Dermis blood vessel endothelial cell (primary cell): ENCODE data around the gene LHPP. TPM values are rescaled to one million over a fixed set of nuclear protein-coding genes. Genes with fewer than 3 reads are reported as not detected.
A peak's percentile ranks its signal among the peaks of the same experiment; 100 is the strongest.
"Not testable (repeated sequence)": the region's sequence is repeated elsewhere in the genome, so short reads cannot be mapped to it uniquely, and the experiment has no call there.

Experiments used
- DNase-seq: peaks from one replicate; pipeline ENCODE4 v3.0.0; 2010
- total RNA-seq: library from RNA; depleted of rRNA; stranded (reverse); fragments of >200 nt; gene quantifications from 2 replicates; pipeline ENCODE4 v1.2.3, GENCODE V29; 2014

The LHPP gene
- total RNA-seq, 1 donor from 2014 or later = 4.9 TPM

GRCh38 chr10:124576526-124577420, 115.2 kb downstream of the LHPP start:
- no peak for DNase-seq

- no peak for DNase-seq
Measured at GRCh38 chr10:124577651-124578050, 116.0 kb downstream of the LHPP start.

- DNase-seq = no peak
Measured at GRCh38 chr10:124578231-124579010, 116.8 kb downstream of the LHPP start.

DNA sequence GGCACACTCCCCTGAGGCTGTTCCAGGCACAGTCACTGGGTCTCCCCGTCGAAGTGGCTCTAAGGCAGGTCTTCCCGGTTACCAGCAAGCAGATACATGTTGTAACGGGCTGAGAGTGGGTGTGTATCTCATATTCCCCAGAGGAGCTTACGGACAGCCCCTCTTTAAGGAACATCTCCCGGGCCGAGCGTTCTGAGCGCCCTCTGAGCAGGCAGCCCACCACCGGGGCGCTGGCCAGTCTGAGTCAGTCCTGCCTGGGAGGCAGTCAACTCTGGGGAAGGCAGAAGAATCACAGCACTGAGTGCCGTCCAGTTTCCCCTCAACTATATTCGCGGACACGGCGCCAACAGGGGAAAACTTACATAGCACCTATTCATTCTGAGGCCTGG, 117.4 kb downstream of the LHPP start:
- no peak for DNase-seq

DNA sequence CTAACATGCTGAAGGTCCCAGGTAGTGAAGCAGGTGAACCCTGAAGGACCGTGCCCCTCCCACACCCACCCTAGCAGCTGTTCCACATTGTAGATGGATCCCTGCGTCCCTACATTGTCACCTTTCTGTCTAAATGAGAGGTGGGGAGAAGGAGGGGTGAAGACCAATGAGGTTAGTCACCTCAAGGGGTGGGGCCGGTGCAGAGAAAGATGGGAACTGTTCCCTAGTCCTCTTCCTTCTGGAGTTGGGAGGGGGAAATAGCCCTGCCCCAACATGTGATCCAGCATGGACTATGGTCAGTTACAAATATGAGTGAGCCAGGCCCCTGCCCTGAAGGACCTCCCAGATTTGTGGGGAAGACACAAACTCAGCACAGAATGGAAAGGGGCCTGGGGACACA, 124.5 kb downstream of the LHPP start:
- DNase-seq = no peak

- DNase-seq = no peak
Measured at GRCh38 chr10:124587811-124588211, 126.2 kb downstream of the LHPP start.

GRCh38 chr10:124588341-124588735, 126.7 kb downstream of the LHPP start:
- DNase-seq = not testable (repeated sequence)

DNA sequence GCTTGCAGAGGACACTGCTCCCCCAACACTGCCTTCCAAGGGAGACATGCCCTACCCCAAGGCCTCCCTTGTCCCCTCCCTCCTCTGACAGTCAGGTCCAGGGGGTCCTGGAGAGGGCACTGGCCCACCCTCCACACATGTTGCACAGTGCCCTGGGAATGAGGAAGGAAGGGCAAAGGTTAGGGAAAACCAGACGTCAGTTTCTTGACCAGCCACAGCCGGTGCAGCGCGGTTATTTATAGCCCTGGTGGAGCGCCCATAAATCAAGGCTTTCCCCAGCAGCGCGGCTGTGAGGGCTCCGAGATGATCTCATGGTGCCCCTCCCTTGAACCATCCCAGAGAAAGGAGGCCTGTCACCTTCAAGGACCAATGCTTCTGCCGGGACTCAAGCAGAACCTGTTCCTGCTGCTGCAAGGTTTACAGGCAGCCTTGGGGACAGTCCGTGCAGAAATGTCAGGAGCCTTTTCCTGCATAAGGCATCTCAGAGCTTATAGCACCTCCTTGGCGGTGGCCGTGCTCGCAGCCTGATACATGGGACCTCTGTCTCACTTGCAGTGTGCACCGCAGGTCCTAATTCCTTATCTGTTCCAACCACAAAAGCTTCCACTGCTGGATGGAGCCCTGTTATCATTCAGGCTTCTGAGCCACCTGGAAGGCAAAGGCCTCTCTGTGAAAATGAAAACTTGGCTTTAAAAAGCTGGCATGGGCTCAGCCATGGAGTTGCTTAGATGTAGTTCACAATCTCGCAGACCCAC, 127.3 kb downstream of the LHPP start:
- DNase-seq = peak; percentile 17

- DNase-seq = no peak
Measured at GRCh38 chr10:124589491-124590041, 127.9 kb downstream of the LHPP start.

GRCh38 chr10:124590216-124591122, 128.8 kb downstream of the LHPP start:
- DNase-seq = no peak

DNA sequence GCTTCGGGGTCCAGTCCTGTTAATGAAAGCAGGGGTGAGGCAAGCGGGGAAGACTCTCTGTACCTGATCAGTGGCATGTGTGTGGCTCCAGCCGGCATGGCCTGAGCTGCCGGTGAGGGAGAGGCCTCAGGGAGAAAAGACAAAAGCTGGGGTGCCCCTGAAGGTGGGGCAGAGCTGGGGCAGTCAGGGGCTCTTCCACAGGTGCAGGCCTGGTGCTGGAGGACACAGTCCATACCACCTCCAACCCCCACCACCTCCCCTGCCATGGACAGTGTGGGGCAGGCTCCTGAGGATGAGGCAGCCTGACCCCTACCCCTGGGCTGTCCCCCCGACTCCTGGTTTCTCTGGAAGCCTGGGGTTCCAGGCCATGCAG, 129.5 kb downstream of the LHPP start:
- DNase-seq = no peak

DNA sequence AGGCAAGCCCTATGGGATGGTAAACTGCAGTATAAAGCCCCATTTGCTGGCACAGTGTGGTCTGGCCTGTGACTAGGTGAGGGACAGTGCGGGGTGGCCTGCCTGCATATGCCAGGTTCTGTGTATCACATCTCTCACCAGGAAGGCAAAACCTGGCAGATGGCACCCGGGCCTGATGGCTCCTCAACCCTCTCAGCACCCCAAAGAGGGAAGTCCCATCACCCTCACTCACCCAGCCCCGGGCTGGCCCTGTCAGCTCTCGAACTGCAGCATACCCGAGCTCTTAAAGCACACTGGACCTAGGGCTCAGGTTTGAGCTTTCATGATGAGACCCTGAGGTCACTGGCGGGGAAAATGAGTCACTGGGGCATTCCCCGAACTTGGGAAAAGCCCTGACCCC, 130.5 kb downstream of the LHPP start:
- no peak for DNase-seq

DNA sequence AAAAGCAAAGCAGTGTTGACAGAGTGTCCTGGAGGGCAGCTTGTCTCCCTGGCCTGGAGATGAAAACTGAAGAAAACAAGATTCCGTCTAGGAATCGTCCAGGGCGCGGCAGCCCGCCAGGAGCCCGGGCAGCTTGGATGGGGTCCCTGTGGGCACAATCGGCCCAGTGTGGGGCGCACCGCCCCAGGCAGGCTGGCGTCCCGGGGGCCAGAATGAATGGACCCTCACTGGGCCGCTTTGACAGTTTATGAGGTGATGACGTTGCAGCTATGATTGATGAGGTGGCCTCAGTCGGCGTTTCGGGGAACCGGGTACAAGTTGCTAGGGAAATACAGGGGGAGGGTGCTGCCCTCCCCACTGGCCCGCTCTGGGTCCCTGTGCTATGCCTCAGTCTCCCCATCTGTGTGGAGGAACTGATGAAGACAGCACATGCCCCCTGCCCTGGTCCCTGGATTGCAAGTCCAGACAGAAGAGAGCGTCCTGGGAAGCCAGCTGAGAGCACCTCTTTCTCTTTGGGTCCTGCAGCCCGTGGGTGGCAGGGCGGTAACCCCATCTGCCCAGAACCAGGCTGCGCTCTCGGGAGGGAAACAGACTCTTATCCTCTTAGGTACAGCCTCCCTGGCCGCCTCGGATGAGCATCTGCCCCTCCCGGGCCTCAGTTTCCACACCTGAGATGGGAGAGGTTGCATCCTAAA, 131.3 kb downstream of the LHPP start:
- no peak for DNase-seq

- DNase-seq = no peak
Measured at GRCh38 chr10:124593431-124593985, 131.9 kb downstream of the LHPP start.

DNA sequence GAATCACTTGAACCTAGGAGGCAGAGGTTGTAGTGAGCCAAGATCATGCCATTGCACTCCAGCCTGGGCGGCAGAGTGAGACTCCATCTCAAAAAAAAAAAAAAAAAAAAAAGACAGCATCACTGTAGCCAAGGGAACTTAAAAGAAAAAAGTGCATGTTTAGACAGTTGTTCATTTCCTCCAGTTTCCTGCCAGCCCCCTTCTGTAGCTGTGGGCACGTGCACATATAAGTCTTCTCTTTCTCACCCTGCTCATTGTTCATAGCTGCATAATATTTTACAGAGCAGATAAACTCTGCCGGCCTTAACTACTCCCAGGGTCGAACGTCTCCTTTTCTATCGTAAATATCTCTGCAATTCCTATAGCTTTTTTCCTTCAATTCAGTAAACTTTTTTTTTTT, 132.6 kb downstream of the LHPP start:
- DNase-seq = peak; percentile 50

DNA sequence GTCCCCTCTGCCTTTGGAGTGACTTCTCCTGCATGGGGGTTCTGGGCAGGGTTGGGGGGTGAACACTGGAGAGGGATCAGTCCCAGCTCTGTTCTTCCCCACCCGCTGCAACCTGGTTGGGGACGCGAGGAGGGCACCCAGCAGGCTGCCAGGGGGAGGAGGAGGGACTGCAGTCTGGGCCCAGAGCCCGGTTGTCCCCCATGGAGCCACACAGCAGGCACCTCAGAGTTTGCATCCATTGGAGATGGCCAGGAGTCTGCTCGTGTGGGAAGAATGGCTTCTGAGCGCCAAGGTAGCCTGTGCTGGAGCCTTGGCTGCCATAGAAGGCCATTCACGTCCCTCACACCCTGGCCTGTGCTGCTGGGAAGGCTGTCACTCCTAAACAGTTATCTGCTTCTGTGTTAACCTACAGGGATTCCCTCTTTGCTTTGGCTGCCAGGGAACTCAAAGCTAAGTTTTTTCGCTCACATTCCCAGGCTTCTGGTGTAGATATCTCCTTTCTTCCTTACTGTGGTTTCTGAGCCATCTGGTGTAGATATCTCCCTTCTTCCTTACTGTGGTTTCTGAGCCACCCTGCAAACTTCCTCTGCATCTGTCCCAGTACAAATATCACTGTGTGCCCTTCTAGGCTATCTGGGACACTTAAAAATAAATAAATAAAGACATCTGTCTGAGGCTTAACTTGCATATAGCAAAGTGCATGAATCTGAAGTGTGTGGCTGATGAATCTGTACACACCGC, 133.7 kb downstream of the LHPP start:
- no peak for DNase-seq

DNA sequence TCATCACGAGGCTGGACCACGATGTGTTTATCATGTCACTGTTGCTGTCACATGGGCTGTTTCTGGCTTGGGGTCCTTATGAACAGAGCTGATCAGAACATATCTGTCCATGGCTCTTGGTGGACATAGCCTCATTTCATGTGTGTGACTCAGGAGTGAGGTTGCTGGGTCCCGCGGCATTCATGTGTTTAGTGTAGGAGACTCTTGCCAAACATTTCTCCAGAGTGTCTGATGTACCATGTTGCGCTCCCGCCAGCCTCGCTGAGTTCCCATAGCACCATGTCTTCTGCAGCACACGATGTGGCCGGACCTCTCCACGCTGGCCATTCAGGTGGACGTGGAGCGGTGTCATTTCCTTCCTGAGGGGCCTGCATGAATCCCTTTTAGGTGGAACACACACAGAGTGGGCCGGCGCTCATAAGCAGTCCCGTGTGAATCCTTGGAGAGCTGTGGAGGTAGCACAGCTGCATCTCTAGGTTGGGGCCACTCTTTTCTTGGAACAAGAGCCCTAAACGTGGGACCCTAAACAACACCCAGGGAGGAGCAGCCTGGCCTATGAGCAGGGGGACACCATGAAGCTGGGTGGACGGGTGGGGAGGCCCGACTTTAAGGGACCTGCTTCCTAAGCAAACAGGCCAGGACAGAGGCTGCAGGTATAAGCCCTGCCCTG, 134.6 kb downstream of the LHPP start:
- DNase-seq = no peak

GRCh38 chr10:124596962-124597845, 135.6 kb downstream of the LHPP start:
- no peak for DNase-seq

DNA sequence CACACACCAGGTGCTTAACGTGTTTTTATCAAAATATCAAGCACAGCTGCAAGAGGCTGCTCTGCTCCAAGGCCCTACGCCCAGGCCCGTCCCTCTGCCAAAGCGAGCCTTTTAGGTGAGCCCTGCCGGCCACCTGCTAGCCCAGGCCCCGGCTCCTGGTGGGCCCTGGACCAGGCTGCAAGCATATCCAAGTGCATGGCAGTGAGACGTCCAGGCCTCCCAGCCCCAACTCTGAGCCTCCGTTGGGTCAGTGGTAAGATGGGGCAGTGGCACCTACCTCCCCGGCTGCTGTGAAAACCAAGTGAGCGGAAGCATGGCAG, 136.2 kb downstream of the LHPP start:
- DNase-seq = no peak
